ENCODE results near the gene SLC15A5. TPM values are rescaled to one million over a fixed set of nuclear protein-coding genes. Genes with fewer than 3 reads are reported as not detected.

Gene SLC15A5
- total RNA-seq, result not detected

GRCh38 chr12:16277585-16277984 is at the start of gene SLC15A5:
SLC15A5 (minus strand) TSS chr12:16277685; CDS start chr12:16277685, 0 bp downstream.

Other genes starting within 250 kb of the SLC15A5 start
- 14.5 TPM for gene MGST1, start 70.0 kb upstream of the SLC15A5 start, total RNA-seq